HG02885 (cell line): Measurements from ENCODE around the gene CHAF1A.

Experiments used
- ATAC-seq: cut with Tn5 transposase; IDR thresholded peaks from one replicate; pipeline ENCODE4 v1.9.1; 2021; ENCODE audit warnings: mild to moderate bottlenecking; ENCODE audit not compliant: unreplicated experiment, poor library complexity

CHAF1A gene

GRCh38 chr19:4453232-4454179 lies 51.1 kb downstream of the CHAF1A start:
- no peak for ATAC-seq

GRCh38 chr19:4454747-4455718 lies 52.6 kb downstream of the CHAF1A start:
- no peak for ATAC-seq

DNA sequence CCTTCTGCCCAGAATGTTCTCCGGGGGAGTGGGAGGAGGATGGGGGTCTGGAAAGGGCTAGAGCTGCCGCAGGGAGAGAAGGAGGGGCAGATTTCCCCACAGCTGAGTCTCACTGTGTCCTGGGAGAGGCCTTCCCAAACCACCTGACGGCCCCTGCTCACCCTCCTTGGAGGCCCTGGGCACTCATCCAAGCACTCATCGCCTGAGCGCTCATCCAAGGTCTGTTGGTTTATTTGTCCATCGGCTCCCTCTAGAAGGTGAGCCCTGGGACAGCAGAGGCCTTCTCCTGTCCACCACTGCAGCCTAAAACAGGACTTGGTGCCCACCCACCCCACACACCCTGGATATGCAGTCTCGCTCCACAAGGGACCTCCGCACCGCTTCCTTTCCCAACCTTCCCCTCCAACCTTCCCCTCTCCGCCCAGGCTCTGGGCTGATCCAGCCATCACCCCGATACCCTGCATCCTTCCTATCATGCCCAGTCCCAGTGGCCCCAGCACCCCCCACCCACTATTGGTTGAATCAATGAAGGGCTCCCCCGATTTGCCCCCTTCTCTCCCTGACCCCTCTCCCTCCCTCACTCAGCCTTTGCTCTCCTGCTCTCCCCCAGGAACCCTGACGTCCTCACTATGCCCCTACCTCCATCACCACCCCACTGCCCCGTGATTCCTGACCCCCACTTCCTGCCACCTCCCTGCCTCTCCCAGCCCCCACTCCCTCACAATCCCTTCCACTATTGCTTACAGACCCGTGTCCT lies 53.5 kb downstream of the CHAF1A start:
- no peak for ATAC-seq

- ATAC-seq, result no peak
Observed at GRCh38 chr19:4456476-4456842, 54.0 kb downstream of the CHAF1A start.

GRCh38 chr19:4456843-4457653 lies 54.6 kb downstream of the CHAF1A start:
- peak; percentile 32 for ATAC-seq

DNA sequence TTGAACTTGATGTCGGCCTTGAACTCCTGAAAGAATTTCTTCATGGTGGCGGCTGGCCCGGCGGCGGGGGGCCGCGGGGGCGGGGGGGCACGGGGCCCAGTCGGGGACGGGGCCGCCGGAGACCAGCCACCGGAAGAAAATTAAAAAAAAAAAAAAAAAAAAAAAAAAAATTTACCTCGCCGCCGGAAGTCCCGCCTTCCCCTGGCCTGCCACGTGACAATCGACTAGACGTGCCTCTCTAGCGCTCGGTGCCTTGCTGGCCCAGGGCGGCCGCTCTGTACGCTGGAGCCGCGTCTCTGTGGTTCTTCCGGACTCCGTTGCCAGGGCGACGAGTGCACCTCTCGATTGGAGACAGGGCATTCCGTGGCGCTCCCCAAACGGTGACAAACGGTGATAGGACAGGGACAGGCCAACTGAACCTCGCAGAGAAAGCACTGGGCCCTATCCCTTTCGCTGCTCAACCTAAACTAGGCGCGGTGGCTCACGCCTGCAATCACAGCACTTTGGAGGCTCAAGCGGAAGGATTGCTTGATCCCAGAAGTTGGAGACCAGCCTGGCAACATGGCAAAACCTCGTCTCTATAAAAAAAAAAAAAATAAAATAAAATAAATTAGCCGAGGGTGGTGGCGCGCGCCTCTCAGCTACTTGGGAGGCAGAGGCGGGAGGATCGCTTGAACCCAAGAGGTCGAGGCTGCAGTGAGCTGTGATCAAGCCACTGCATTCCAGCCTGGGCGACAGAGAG lies 55.4 kb downstream of the CHAF1A start, which contains the start of gene UBXN6:
UBXN6 (minus strand) TSS at position 141 of the 742 bp plus-strand sequence; CDS start at position 44, 97 bp downstream.
- ATAC-seq, result peak; percentile 95

DNA sequence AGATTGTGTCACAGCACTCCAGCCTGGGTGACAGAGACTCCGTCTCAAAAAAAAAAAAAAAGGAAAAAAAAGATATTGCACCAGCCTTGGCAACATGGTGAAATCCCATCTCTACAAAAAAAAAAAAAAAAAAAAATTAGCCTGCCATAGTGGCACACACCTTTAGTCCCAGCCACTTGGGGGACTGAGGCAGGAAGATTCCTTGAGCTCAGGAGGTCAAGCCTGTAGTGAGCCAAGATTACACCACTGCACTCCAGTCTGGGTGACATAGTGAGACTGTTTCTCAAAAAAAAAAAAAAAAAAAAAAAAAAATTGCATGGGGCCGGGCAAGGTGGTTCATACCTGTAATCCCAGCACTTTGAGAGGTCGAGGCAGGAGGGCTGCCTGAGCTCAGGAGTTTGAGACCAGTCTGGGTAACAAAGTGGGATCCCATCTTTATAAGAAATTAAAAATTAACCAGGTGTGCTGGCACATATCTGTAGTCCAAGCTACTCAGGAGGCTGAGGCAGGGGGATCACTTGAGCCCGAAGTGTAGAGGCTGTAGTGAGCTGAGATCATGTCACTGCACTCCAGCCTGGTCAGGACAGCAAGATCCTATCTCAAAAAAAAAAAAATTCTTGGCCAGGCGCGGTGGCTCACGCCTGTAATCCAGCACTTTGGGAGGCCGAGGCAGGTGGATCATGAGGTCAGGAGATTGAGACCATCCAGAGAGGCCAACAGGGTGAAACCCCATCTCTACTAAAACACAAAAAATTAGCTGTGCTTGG lies 62.6 kb downstream of the CHAF1A start:
- no peak for ATAC-seq

DNA sequence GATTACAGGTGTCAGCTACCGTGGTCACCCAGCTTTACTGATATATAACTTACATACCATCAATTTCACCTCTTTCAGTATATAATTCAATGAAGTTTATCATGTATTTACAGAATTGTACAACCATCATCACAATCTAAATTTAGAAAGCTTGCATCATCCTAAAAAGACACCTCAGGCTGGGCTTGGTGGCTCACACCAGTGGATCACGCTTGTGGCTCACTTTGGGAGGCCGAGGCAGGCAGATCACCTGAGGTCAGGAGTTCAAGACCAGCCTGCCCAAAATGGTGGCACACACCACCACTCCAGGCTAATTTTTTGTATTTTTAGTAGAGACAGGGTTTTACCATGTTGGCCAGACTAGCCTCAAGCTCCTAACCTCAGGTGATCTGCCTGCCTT lies 65.4 kb downstream of the CHAF1A start:
- no peak for ATAC-seq

DNA sequence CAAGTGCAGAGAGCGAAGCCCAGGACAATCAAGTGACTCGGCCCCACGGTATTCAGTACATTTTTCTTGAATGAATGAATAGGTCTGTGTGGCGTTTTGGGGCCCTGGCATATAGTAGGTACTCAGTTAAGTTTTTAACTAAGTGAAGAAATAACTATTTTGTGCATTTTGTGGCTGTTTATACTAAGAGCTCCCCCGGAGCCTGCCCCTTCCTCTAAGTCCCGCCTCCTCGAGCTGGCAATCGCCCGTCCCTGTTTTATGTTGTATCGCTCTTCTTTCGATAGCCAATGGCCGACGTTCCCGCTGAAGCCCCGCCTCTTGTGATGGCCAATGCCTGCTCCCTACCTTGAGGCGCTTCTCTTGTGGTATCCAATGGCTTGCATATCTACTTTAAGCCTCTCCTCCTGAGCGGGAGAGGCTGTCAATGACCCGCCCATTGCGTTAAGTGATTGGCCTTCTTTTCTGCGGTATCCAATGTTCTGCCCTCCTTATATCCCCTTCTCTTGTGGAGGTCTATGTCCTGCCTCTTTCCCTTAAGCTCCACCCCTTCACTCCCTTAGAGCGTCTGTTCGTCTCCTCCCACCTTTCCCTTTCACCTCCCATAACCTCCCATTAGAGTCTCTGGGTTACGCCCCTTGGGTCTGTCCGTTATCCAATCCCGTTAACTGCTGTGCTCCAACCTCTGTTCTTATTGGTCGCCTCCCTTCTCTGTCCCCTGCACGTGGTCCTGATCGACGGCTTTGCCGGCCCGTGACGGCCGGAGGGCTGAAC lies 69.1 kb downstream of the CHAF1A start:
- ATAC-seq, result peak; percentile 86

GRCh38 chr19:4472174-4472974 lies 69.9 kb downstream of the CHAF1A start, which contains the start of gene HDGFL2:
Gene HDGFL2, plus strand, starts transcription at chr19:4472297. Its CDS starts 54 bp downstream, at chr19:4472351.
- no peak for ATAC-seq

DNA sequence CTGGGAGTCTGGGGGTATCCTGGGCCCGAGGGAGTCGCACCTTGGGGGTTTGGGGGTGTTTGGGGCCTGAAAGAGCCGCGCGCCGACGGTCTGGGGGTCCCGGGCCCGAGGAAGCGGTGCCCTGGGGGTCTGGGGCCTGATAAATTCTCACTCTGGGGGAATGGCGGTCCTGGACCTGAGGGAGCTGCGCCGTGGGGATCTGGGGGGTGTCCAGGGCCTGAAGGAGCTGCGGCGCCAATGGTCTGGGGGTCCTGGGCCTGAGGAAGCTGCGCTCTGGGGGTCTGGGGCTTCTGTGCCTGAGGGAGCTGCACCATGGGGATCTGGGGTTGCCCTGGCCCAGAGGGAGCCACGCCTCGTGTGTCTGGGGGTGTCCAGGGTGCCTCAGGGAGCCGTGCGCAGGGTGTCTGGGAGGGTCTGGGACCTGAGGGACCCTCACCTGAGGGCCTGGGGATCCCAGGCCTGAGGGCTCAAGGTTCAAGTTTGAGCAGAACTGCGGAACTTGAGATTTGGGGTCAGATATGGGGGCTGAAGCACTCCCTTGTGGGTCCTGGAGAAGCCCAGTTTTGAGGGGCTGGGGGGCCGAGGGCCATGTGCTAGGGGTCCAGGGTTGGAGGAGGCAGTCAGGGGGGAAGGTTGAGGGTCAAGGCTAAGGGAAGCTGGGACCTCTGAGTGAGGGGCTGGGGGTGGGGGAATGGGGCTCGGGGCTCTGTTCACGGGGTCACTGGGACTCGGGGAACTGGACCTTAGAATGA lies 70.7 kb downstream of the CHAF1A start:
- ATAC-seq, result no peak

- ATAC-seq, result no peak
Observed at GRCh38 chr19:4473763-4474513, 71.5 kb downstream of the CHAF1A start.

DNA sequence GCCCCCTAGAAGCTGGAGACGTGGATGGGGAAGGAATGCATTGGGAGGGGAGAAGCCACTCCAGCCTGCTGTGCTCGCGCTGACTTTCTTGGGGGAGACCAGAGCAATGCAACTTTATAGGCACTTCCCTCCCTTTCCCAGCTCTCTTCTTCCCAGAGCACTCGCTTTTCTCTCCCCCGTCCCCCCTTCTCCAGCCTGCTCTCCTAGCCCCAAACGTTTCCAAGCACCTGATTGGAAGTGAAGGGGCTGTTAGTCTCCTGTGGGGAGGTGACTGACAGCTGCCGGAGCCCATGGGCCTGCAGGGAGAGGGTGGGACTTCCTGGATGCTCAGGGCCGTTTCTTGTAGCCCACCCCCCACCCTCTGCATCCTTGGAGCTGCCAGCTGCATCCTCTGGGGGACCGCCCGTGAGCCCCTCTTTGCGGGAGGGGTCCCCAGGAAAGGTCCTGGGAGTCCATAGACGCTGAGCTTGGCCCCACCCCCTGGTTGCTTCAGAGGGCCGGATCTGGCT lies 72.1 kb downstream of the CHAF1A start:
- ATAC-seq, result no peak

- ATAC-seq, result no peak
Observed at GRCh38 chr19:4477034-4477801, 74.8 kb downstream of the CHAF1A start.
